DMS114 treated with DMSO at 0.1 percent for 48 hours (cell line): ENCODE results near the gene SLC34A2.
"Not testable (repeated sequence)": the region's sequence is repeated elsewhere in the genome, so short reads cannot be mapped to it uniquely, and the experiment has no call there.

Experiments used
- DNase-seq: peaks from one replicate; lab custom pipeline; 2025; ENCODE audit not compliant: unreplicated experiment; lab: John Stamatoyannopoulos, UW

SLC34A2 gene

DNA sequence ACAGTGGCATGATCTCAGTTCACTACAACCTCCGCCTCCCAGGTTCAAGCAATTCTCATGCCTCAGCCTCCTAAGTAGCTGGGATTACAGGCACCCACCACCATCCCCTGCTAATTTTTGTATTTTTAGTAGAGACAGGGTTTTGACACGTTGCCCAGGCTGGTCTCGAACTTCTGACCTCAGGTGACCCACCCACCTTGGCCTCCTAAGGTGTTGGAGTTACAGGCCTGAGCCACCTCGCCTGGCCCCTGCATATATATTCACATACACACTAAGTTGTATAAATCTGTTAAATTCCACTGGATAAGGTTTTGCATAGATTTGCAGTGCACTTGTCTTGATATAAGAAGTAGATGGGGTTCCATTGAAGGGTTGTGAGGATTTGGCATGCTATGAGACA, 5.8 kb downstream of the SLC34A2 start:
- DNase-seq, result not testable (repeated sequence)

DNA sequence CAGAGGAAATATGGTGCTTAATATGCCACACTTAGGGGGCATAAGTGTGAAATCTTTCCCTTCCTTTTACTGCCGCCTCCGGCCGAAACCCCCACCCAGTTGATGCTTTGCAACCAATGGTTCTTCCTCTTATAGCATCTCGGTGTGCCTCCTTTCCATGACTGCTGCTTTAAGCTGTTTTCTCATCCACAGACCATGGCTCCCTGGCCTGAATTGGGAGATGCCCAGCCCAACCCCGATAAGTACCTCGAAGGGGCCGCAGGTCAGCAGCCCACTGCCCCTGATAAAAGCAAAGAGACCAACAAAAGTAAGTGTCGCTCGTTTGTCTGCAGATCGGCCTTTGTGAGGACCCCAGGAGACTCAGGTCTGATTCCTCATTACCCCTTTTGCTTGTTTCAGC, 6.7 kb downstream of the SLC34A2 start:
- no peak for DNase-seq

DNA sequence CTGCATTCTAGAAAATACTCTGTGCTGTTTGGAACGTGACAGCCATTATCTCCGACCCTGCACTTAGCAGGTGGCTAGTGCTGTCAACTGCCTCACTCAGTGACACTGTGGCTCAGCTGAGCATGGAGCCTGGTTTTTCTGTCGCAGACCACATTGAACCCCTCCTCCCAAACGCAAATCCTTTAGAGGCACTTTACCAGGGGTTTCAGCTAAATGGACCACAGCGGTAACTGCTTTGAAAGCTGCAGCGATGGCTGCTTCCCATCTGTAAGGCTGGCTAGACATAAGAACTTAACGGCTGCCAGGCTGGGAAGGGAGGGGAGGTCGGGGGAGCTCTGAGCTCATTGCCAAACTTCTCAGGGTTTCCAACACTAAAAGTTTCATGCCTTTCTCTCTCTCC, 8.1 kb downstream of the SLC34A2 start:
- DNase-seq, result no peak

DNA sequence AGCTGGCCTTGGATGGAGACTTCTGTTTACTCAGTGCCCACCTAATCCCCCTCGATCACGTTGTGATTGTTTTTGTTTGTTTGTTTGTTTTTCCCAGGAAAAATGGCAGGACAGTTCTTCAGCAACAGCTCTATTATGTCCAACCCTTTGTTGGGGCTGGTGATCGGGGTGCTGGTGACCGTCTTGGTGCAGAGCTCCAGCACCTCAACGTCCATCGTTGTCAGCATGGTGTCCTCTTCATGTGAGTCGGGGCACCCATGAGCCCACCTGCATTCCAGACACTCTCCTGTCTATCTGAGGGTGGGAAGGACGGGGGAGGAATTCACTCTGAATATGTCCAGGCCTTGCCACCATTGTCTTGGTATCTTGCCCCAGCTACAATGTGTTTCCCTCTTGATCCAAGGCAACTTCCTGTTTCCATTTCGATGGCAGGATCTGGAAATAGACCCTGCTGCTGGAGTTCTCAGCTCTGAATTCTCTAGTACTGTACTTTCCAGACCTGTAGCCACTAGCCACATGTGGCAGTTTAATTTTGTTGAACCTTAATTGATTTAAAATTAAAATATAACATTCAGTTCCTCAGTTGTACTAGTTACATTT, 10.5 kb downstream of the SLC34A2 start:
- DNase-seq, result no peak

DNA sequence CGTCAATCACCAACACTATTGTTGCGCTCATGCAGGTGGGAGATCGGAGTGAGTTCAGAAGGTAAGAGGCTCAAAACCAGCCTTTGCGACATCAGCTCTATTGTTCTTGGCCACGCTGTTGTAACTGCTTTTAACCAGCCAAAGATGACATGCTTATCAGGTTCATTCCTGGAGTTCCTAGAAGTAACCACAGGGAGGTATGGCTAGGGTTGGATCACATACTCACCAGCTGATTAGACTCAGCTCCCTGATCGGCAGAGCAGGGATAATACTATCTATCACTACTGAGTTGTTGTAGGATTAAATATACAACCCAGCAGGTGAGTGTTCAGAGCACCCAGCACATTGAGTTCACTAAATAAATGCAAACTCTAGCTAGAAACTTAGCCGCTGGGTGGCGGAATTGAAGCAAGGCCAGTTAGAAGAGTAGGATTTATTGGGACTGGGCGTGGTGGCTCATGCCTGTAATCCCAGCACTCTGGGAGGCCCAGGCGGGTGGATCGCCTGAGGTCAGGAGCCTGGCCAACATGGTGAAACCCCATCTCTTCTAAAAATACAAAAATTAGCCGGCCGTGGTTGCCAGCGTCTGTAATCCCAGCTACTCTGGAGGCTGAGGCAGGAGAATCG, 12.4 kb downstream of the SLC34A2 start:
- DNase-seq, result no peak

DNA sequence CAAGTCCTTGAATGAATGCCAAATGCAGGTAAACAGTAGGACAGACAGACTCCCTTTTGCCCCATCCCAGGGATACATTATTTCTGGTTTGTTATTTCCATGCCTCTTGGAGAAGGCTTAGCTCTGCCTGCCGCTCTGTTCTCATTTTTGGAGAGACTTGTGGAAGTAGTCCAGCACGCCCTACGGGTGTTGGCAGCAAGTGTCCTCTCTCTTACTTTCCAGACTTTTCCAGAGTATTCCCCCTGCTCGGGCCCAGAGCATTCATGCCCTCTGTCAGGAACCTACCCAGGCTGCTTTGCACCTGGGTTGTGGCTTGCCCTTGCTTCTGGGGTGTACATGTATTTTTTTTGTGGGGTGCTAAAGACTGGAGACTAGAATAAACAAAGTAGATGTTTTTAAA, 15.3 kb downstream of the SLC34A2 start:
- no peak for DNase-seq

DNA sequence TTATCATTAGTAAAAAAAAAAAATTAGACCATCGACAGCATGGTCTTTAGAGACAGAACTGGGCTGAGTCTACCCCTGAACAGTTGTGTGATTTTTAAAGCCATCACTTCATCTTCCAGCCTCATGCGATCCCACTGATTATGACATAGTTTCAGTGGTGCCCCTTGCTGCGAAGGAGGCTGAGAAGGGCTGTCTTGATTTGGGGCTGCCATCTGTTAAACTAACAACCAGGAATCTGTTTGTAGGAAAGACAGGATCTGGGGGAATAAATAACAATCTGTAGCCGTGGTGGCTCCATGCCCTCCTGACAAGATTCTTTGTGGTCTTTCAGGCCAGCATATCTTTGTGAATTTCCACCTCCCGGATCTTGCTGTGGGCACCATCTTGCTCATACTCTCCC, 17.1 kb downstream of the SLC34A2 start:
- no peak for DNase-seq

DNA sequence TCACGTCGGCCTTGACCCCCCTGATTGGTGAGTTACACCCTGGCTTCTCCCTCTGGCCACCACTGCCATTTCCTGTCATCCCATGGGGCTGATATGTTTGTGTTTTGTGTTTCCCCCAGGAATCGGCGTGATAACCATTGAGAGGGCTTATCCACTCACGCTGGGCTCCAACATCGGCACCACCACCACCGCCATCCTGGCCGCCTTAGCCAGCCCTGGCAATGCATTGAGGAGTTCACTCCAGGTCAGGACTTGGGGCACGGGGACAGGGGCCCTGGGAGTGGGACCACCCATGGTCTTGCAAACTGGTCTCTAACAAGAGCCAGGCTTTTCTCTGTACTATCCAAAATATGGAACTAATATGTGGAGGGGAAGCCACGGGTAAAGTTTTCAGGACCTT, 18.7 kb downstream of the SLC34A2 start:
- DNase-seq, result no peak

DNA sequence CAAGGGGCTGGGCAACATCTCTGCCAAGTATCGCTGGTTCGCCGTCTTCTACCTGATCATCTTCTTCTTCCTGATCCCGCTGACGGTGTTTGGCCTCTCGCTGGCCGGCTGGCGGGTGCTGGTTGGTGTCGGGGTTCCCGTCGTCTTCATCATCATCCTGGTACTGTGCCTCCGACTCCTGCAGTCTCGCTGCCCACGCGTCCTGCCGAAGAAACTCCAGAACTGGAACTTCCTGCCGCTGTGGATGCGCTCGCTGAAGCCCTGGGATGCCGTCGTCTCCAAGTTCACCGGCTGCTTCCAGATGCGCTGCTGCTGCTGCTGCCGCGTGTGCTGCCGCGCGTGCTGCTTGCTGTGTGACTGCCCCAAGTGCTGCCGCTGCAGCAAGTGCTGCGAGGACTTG, 20.6 kb downstream of the SLC34A2 start:
- no peak for DNase-seq

DNA sequence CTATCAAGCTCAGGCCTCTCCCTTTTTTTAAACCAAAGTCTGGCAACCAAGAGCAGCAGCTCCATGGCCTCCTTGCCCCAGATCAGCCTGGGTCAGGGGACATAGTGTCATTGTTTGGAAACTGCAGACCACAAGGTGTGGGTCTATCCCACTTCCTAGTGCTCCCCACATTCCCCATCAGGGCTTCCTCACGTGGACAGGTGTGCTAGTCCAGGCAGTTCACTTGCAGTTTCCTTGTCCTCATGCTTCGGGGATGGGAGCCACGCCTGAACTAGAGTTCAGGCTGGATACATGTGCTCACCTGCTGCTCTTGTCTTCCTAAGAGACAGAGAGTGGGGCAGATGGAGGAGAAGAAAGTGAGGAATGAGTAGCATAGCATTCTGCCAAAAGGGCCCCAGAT, 21.5 kb downstream of the SLC34A2 start:
- no peak for DNase-seq

DNA sequence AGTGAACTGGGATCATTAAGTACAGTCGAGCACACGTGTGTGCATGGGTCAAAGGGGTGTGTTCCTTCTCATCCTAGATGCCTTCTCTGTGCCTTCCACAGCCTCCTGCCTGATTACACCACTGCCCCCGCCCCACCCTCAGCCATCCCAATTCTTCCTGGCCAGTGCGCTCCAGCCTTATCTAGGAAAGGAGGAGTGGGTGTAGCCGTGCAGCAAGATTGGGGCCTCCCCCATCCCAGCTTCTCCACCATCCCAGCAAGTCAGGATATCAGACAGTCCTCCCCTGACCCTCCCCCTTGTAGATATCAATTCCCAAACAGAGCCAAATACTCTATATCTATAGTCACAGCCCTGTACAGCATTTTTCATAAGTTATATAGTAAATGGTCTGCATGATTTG, 22.3 kb downstream of the SLC34A2 start:
- no peak for DNase-seq

DNA sequence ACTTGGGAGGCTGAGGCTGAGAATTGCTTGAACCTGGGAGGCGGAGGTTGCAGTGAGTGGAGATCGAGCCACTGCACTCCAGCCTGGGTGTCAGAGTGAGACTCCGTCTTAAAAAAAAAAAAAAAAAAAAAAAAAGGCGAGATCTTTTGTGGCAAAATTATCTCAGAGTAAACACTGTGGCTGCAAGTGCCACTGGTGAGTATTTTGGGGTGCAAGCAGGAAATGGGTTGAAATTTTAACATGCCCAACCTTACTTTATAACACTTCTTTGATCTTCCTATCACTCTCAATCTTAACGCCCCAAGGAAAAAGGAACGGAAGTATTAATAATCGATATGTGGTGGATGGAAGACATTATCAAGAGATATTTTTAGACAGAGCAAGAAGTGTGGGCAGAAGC, 32.1 kb downstream of the SLC34A2 start:
- no peak for DNase-seq

DNA sequence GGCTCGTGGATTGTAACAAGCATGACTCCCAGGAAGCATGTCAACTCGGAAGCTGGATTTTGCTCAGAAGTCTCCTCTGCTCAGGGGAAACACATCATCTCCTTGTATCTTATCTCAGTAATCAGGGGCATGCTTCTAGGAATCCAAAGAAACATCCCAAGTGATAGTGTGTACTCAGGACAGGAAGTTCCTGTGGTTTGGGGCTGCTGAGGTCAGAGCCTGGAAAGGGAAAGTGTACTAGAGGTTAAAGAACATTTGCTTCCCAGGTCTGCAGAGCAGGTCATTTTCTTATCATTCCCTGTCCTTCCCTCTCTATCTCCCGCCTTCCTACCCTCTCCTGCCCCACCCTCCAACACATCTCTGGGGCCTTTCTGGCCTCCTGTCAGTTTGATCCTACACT, 38.8 kb downstream of the SLC34A2 start:
- DNase-seq, result no peak

DNA sequence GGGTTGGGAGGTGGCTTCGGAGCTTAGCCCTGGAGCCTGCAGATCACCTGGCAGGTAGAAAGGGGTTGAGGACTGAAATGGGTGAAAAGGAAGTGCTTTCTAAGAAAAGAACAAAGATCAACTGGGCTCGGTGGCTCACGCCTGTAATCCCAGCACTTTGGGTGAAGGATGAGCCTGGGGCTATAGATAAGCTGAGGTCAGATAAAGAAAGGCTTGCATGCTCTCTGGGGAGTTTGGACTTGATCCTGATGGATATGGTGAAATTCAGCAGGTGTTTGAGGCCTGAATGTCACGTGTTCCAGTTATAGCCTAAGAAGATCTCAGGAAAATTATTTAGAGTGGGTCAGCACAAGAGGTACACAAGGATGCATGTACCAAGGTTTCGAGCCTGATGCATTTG, 40.8 kb downstream of the SLC34A2 start:
- no peak for DNase-seq

DNA sequence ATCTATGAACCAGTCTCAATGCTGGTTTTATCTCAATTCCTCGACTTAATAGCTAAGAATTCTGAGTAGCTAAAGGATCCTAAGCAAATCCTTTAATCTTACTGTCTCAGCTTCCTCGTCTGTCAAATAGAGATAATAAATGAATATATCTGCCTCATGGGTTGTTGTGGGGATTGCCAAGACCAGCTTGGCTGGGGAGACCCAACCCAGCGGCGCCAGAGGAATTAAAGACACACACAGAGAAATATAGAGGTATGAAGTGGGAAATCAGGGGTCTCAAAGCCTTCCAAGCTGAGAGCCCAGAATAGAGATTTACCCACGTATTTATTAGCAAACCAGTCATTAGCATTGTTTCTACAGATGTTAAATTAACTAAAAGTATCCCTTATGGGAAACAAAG, 41.9 kb downstream of the SLC34A2 start:
- no peak for DNase-seq

DNA sequence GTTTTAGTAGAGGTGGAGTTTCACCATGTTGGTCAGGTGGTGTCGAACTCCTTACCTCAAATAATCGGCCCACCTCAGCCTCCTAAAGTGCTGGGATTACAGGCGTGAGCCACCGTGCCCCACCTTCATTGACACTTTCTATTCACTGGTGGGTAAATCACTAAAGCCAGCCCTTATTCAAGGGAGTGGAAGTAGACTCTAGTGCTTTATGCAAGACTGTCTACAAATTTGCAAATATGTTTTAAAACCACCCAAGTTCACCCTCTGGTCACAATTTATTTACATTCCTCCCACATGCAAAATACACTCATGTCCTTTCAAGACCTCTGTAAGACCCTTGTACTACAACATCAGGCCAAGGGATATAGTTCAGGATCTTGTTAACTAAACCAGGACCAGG, 45.0 kb downstream of the SLC34A2 start:
- no peak for DNase-seq

DNA sequence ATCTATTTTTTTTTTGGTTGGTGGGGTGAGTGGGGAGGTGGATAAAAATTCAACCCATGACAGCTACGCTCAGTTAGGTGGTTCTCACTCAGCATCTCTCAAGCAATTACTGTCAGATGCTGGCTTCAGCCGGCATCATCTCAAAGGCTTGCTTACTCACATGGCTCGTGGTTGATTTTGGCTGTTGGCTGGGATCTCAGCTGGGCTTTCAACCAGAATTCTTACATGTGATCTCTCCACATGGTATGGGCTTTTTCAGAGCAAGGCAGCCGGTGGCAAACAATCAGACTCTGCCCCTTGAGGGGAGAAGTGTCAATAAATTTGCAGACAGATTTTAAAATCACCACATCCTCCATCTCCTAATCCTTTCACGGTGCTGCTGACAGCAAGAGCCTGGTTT, 47.2 kb downstream of the SLC34A2 start:
- no peak for DNase-seq

DNA sequence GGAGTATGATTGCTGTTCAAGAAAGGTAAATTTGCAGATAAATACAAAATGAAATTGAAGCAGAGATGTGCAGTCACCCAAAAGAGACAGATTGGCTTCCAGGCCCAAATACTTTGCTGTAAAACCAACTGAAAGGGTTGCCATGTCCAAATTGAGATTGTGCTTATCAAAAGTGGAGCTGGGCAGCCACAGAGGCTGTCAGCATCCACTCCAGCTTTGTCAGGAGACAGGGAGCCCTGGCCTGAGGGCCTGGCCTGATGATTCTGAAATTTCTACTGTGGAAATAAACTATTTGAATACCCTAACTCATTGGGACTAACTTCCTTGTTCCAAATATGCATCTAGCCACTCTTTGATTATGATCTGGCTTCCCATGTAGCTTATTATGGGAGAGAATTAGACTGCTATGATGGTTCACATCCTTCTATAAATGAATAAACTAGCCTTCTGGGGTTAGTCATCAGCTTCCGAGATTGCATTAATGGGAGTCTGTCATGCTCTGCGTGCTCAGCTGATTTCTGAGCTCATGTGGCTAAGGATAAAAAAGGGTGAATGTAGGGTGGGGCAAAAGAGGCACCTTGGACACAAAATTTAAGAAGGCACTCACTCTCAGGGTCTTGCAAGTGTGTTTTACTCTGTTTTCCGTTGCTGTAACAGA, 48.2 kb downstream of the SLC34A2 start:
- no peak for DNase-seq

DNA sequence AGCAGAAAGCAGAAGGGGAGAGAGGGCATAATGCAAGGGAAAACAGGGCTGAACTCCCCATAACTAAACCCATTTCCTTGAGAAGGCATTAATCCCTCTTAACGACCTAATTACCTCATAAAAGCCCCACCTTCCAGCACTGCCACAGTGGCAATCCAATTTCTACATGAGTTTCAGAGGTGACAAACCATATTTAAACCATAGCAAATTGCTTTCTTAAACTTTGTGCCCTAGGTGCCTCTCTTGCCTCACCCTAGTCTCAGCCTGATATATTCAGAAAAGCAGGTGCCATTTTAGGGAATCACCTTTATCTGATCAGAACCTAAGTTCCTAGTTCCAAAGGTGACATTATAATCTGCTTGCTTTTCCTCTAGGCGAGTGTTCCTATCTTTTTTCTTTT, 48.9 kb downstream of the SLC34A2 start:
- no peak for DNase-seq

DNA sequence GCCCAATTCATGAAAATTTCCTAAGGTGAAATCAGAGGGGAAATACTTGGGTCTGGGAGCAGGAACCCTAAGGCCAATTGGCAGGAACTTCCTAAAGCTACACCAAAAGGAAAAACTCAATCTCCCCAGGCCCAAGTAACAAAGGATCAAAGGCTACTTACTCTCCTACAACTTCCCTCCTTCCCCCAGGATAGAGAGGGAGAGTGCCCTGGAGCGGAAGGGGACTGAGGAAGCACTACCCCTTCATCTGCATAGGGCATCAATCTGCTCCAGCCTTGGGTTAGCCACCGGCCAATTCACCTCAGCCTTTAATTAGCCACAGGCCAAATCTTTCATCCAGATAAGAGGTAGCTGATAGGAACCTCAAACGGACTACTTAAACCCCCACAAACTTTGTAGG, 55.0 kb downstream of the SLC34A2 start:
- DNase-seq, result no peak

DNA sequence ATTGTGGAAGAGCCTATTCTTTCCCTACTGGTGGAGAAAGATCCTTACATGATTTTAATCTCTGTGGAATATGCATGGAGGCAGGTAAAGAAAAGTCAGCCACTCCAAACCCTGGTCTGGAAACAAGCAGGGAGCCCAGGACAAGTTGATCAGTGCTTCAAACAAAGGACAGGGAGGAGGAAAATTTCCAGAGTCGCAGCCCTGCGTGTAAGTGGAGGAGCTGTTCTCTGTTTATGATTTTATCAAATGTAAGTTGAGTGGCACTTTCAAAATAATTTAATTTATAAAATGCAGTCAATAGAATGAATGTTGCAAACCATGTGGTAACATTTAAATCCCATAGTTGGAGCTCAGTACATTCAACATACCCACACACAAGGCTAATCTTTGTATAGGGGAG, 57.0 kb downstream of the SLC34A2 start:
- DNase-seq, result no peak

DNA sequence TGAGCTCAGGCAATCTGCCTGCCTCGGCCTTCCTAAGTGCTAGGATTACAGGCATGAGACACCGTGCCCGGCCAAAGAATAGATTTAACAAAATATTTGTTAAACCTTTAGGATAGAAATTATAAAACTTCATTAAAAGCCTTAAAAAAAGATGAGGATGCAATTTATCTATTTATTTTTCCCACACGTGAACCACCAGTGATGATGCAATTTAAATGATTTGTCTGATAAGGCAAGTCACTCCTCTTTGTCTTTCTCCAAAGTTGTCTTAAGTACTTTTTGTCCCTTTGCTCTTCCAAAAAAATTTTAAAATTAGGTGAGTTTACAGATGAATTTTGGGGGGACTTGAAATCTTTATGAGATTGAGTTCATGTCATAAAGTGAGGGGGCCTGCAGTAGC, 58.2 kb downstream of the SLC34A2 start:
- DNase-seq, result no peak

DNA sequence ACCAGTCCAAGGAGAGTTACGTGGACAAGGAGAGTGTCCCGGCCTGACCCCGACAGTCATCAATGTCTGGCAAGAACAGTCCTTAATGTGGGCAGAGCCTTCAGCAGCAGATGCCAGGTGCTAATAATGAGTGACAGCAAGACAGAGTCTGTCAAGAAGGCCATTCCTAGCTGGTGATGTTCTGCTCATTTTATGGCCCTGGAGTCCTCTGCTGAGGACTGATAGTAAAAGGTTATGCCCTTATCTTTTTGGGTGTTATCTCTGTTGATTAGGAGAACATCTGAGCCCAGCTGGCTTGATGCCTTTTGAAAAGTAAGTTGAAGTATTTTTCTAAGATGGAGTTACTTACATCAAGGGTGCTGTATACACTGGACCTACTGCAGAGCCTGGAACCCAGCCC, 67.3 kb downstream of the SLC34A2 start:
- no peak for DNase-seq
